SU-DHL-6 (cell line): ENCODE measurements around the gene AKIP1.

ENCODE experiments used
- H2AFZ ChIP-seq: fragments of 200-600 bp; sonication (generic); 2 replicates; pipeline ENCODE4 v1.6.1; 2014; ENCODE audit warnings: low read depth, mild to moderate bottlenecking, moderate library complexity, mixed read lengths, antibody characterized with exemption, low read length; ENCODE audit not compliant: severe bottlenecking
- H3F3A ChIP-seq: fragments of 200-600 bp; shearing (Covaris generic); 2 replicates; pipeline ENCODE4 v1.6.0; 2016; ENCODE audit warnings: antibody characterized with exemption, mild to moderate bottlenecking; ENCODE audit not compliant: insufficient read depth
- H3K27ac ChIP-seq: fragments of 200-600 bp; sonication (generic); 2 replicates; pipeline ENCODE4 v1.5.1; 2016; ENCODE audit warnings: low read depth, mild to moderate bottlenecking, low read length, moderate library complexity, mixed read lengths
- H3K27me3 ChIP-seq: fragments of 200-600 bp; sonication (generic), shearing (Covaris generic); 2 replicates; pipeline ENCODE4 v1.6.0; 2014; ENCODE audit warnings: mild to moderate bottlenecking, low read length
- H3K36me3 ChIP-seq: fragments of 200-600 bp; sonication (generic); 2 replicates; pipeline ENCODE4 v1.6.1; 2014; ENCODE audit warnings: mild to moderate bottlenecking, low read length, mixed read lengths
- H3K4me2 ChIP-seq: fragments of 300-600, 200-600 bp; shearing (Covaris generic), sonication (generic); 2 replicates; pipeline ENCODE4 v1.6.0; 2014; ENCODE audit warnings: low read length, low read depth, mild to moderate bottlenecking; ENCODE audit not compliant: poor library complexity, severe bottlenecking
- H3K4me3 ChIP-seq: fragments of 200-600 bp; sonication (generic); 2 replicates; pipeline ENCODE4 v1.5.1; 2014; ENCODE audit warnings: antibody characterized with exemption, low read length, mild to moderate bottlenecking, mixed read lengths; ENCODE audit not compliant: insufficient read depth, poor library complexity, severe bottlenecking
- H3K79me2 ChIP-seq: fragments of 200-600 bp; sonication (generic); 2 replicates; pipeline ENCODE4 v1.6.1; 2014; ENCODE audit warnings: mild to moderate bottlenecking, low read length, moderate library complexity; ENCODE audit not compliant: insufficient read depth
- H3K9ac ChIP-seq: fragments of 200-600 bp; sonication (generic); 2 replicates; pipeline ENCODE4 v1.7.0; 2014; ENCODE audit warnings: mild to moderate bottlenecking, low read length
- H3K9me2 ChIP-seq: fragments of 200-600 bp; sonication (generic); replicated peaks from 2 replicates; pipeline ENCODE4 v1.6.1; 2014; ENCODE audit warnings: low read length; ENCODE audit not compliant: insufficient read depth
- H3K9me3 ChIP-seq: fragments of 200-600 bp; sonication (generic); 2 replicates; pipeline ENCODE4 v1.6.1; 2014; ENCODE audit warnings: low read length, mixed read lengths; ENCODE audit not compliant: insufficient read depth
- H4K20me1 ChIP-seq: fragments of 200-600 bp; sonication (generic); 2 replicates; pipeline ENCODE4 v1.6.1; 2014; ENCODE audit warnings: low read depth, mild to moderate bottlenecking, antibody characterized with exemption, low read length, moderate library complexity, mixed read lengths
- EZH2phosphoT487 ChIP-seq: fragments of 200-600 bp; sonication (generic), shearing (Covaris generic); conservative IDR thresholded peaks from 2 replicates; pipeline ENCODE4 v1.6.1; 2018; ENCODE audit warnings: mild to moderate bottlenecking, antibody characterized with exemption, low read length, moderate library complexity, mixed read lengths
- TF ChIP-seq, protein P1 (sequence below): fragments of 200-600 bp; sonication (generic); IDR thresholded peaks from one replicate; pipeline ENCODE4 v1.5.1; 2017; ENCODE audit warnings: antibody characterized with exemption, mild to moderate bottlenecking, low read length, moderate library complexity; ENCODE audit not compliant: insufficient read depth, poor library complexity, severe bottlenecking

AKIP1 gene

GRCh38 chr11:8925711-8926110 is 14.7 kb downstream of the AKIP1 start:
- H3K79me2 ChIP-seq, result no peaks in the 10 kb centered on the region
- H3K27ac ChIP-seq, result no peak overlapping the region
- no peak overlapping the region for H2AFZ ChIP-seq
- no peaks in the 10 kb centered on the region for H3K36me3 ChIP-seq
- H3K9me2 ChIP-seq, result no peaks in the 10 kb centered on the region
- no peak overlapping the region for H3K4me3 ChIP-seq
- H4K20me1 ChIP-seq, result no peaks in the 10 kb centered on the region
- H3K9ac ChIP-seq, result no peak overlapping the region
- TF ChIP-seq, protein P1, sequence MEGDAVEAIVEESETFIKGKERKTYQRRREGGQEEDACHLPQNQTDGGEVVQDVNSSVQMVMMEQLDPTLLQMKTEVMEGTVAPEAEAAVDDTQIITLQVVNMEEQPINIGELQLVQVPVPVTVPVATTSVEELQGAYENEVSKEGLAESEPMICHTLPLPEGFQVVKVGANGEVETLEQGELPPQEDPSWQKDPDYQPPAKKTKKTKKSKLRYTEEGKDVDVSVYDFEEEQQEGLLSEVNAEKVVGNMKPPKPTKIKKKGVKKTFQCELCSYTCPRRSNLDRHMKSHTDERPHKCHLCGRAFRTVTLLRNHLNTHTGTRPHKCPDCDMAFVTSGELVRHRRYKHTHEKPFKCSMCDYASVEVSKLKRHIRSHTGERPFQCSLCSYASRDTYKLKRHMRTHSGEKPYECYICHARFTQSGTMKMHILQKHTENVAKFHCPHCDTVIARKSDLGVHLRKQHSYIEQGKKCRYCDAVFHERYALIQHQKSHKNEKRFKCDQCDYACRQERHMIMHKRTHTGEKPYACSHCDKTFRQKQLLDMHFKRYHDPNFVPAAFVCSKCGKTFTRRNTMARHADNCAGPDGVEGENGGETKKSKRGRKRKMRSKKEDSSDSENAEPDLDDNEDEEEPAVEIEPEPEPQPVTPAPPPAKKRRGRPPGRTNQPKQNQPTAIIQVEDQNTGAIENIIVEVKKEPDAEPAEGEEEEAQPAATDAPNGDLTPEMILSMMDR, result no peak
- TF ChIP-seq EZH2phosphoT487, result no peak
- no peak overlapping the region for H3K4me2 ChIP-seq
- H3K9me3 ChIP-seq, result no peaks in the 10 kb centered on the region
- H3K27me3 ChIP-seq, result no peaks in the 10 kb centered on the region
- no peaks in the 10 kb centered on the region for H3F3A ChIP-seq

GRCh38 chr11:8926236-8926635 is 15.2 kb downstream of the AKIP1 start:
- Histone ChIP-seq H3K4me2 (no peak overlapping the region), H3K27me3 (no peaks in the 10 kb centered on the region), H2AFZ (no peak overlapping the region), H3F3A (no peaks in the 10 kb centered on the region), H4K20me1 (no peaks in the 10 kb centered on the region), H3K79me2 (no peaks in the 10 kb centered on the region), H3K36me3 (no peaks in the 10 kb centered on the region), H3K4me3 (no peak overlapping the region), H3K9me3 (no peaks in the 10 kb centered on the region), H3K9me2 (no peaks in the 10 kb centered on the region), H3K9ac (no peak overlapping the region), H3K27ac (no peak overlapping the region)
- TF ChIP-seq, protein P1, result no peak
- TF ChIP-seq EZH2phosphoT487, result no peak

DNA sequence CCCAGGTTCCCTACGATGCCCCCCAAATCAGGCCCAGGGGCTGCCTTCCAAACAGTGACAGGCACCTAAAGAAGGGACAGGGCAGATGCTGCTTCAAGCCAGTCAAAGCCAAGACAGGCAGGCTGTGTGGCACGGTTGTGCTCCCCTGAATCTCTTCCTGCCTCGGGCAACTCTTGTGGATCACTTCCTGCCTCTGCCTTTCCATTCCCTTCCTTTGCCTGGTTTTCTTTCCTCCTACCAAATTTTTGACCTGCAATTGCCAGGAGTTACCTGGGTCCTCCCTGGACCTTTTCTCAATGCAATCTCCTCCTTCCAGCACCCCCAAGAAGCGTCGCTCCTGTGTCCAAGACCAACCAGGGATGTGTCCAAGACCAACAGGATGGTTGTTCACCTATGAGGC is 16.2 kb downstream of the AKIP1 start:
- TF ChIP-seq, protein P1, result no peak
- TF ChIP-seq EZH2phosphoT487, result no peak
- no peak overlapping the region for H3K4me2 ChIP-seq
- no peak overlapping the region for H2AFZ ChIP-seq
- no peaks in the 10 kb centered on the region for H3K9me3 ChIP-seq
- H3K9me2 ChIP-seq, result no peaks in the 10 kb centered on the region
- H3K27me3 ChIP-seq, result no peaks in the 10 kb centered on the region
- no peak overlapping the region for H3K4me3 ChIP-seq
- no peaks in the 10 kb centered on the region for H3K36me3 ChIP-seq
- H3K9ac ChIP-seq, result no peak overlapping the region
- no peaks in the 10 kb centered on the region for H4K20me1 ChIP-seq
- H3K27ac ChIP-seq, result no peak overlapping the region
- H3K79me2 ChIP-seq, result no peaks in the 10 kb centered on the region
- no peaks in the 10 kb centered on the region for H3F3A ChIP-seq

DNA sequence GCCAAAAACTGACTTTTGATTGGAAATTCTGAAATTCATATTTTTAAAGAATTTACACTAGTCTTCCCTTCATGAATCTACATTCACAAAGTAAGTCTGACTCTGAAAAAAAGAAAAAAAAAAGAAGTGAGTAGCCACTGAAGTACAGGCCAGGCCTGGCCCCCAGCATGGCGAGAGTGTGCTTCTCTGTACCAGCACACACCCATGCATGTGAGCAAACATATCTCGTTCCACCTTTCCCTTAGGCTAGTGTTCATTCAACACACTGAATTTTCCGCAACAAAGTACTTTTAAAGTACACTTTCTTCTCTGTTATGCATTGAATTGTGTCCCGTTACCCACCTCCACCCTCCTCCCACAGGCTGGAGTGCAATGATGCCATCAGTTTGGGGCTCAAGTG is 17.2 kb downstream of the AKIP1 start:
- no peaks in the 10 kb centered on the region for H3K9me2 ChIP-seq
- no peak overlapping the region for H3K27ac ChIP-seq
- no peaks in the 10 kb centered on the region for H3K27me3 ChIP-seq
- TF ChIP-seq EZH2phosphoT487, result no peak
- TF ChIP-seq, protein P1, result no peak
- H3K4me2 ChIP-seq, result no peak overlapping the region
- no peak overlapping the region for H2AFZ ChIP-seq
- H3K79me2 ChIP-seq, result no peaks in the 10 kb centered on the region
- H3K36me3 ChIP-seq, result no peaks in the 10 kb centered on the region
- no peak overlapping the region for H3K4me3 ChIP-seq
- H3F3A ChIP-seq, result no peaks in the 10 kb centered on the region
- H3K9ac ChIP-seq, result no peak overlapping the region
- no peaks in the 10 kb centered on the region for H3K9me3 ChIP-seq
- H4K20me1 ChIP-seq, result no peaks in the 10 kb centered on the region
